GM12878 (cell line): ENCODE results near the gene AP5B1. TPM values are rescaled to one million over a fixed set of nuclear protein-coding genes. Genes with fewer than 3 reads are reported as not detected.

Experiments used
- ATAC-seq: fragments of 200-7000 bp; cut with Tn5 transposase; 3 replicates; pipeline ENCODE4 v1.9.1; 2020; ENCODE audit warnings: mild to moderate bottlenecking, moderate library complexity
- BruUV-seq: library from RNA; stranded (reverse); fragments of 400-500 nt; replicated peaks from 2 replicates; lab custom pipeline; 2021; lab: Mats Ljungman, UMichigan
- CTCF ChIA-PET: fragments of 300-600 bp; sonication (Branson Sonifier 250); formaldehyde crosslinking; extraction: SDS; loops from one replicate; lab custom pipeline; 2021; ENCODE audit warnings: inconsistent platforms; lab: Yijun Ruan, JAX
- POLR2A ChIA-PET: fragments of 350-600 bp; formaldehyde crosslinking; extraction: SDS; loops from one replicate; lab custom pipeline; 2021; ENCODE audit warnings: inconsistent platforms; lab: Charles Lee
- RAD21 ChIA-PET: fragments of 300-600 bp; sonication (Branson Sonifier 250); formaldehyde crosslinking; loops from one replicate; lab custom pipeline; 2023; ENCODE audit warnings: antibody characterized with exemption; ENCODE audit not compliant: unreplicated experiment; lab: Charles Lee
- SMC1A ChIA-PET: fragments of 300-600 bp; sonication (Branson Sonifier 250); formaldehyde crosslinking; loops from one replicate; lab custom pipeline; 2023; ENCODE audit not compliant: unreplicated experiment, uncharacterized antibody; lab: Charles Lee
- DNase-seq: peaks from one replicate; pipeline ENCODE4 v3.0.0-alpha.2; 2011; ENCODE audit warnings: low read depth, low spot score
- FAIRE-seq: peaks from 3 replicates; lab custom pipeline; 2011; peaks lifted over from hg19 to GRCh38; lab: Jason Lieb, UNC
- H2AFZ ChIP-seq: 2 replicates; pipeline ENCODE4 v1.6.0; 2011; ENCODE audit warnings: low read depth, low read length, control low read depth; ENCODE audit not compliant: control insufficient read depth
- H3K27ac ChIP-seq: 2 replicates; pipeline ENCODE4 v1.5.1; 2011; ENCODE audit warnings: control low read depth; ENCODE audit not compliant: control insufficient read depth, insufficient read depth
- H3K27me3 ChIP-seq, 2 experiments: replicated peaks in 1 of 2; 2 replicates each; pipeline versions ENCODE4 v1.6.0 to v1.6.1; 2011; ENCODE audit warnings: low read length in 1 of 2; ENCODE audit not compliant: control insufficient read depth in 2 of 2, insufficient read depth in 2 of 2
- H3K36me3 ChIP-seq, 2 experiments: 2 replicates each; pipeline ENCODE4 v1.5.1; 2011; ENCODE audit warnings: low read length in 1 of 2; ENCODE audit not compliant: control insufficient read depth in 2 of 2, insufficient read depth in 2 of 2
- H3K4me1 ChIP-seq: 2 replicates; pipeline ENCODE4 v1.6.1; 2011; ENCODE audit warnings: mild to moderate bottlenecking, low read length, moderate library complexity, mixed read lengths; ENCODE audit not compliant: control insufficient read depth, insufficient read depth
- H3K4me2 ChIP-seq: 2 replicates; pipeline ENCODE4 v1.6.0; 2011; ENCODE audit warnings: control low read depth; ENCODE audit not compliant: control insufficient read depth, insufficient read depth
- H3K4me3 ChIP-seq: fragments of 200-600 bp; sonication (generic); 2 replicates; pipeline ENCODE4 v1.5.1; 2016
- H3K79me2 ChIP-seq: 2 replicates; pipeline ENCODE4 v1.6.0; 2011; ENCODE audit warnings: low read length; ENCODE audit not compliant: control insufficient read depth, insufficient read depth
- H3K9ac ChIP-seq: 2 replicates; pipeline ENCODE4 v1.8.0; 2011; ENCODE audit warnings: low read length, control low read depth, mixed read lengths; ENCODE audit not compliant: control insufficient read depth, insufficient read depth
- H3K9me3 ChIP-seq: replicated peaks from 3 replicates; pipeline ENCODE4 v1.5.1; 2011; ENCODE audit warnings: mild to moderate bottlenecking, low read length; ENCODE audit not compliant: control insufficient read depth, insufficient read depth
- H4K20me1 ChIP-seq: 2 replicates; pipeline ENCODE4 v1.6.0; 2011; ENCODE audit not compliant: control insufficient read depth, insufficient read depth
- DPF2 ChIP-seq: fragments of 450-650 bp; IDR thresholded peaks from 2 replicates; pipeline ENCODE4 v1.6.1; 2017; ENCODE audit warnings: mild to moderate bottlenecking
- ESRRA ChIP-seq: IDR thresholded peaks from 2 replicates; pipeline ENCODE4 v1.6.1; 2012; ENCODE audit warnings: mild to moderate bottlenecking, low read length, improper control_type of control experiment
- EZH2 ChIP-seq: IDR thresholded peaks from 2 replicates; pipeline ENCODE4 v1.6.1; 2012; ENCODE audit warnings: low read depth, mild to moderate bottlenecking, control low read depth, inconsistent platforms, low read length, borderline replicate concordance; ENCODE audit not compliant: control insufficient read depth
- MYC ChIP-seq: IDR thresholded peaks from 2 replicates; pipeline ENCODE4 v1.6.1; 2011; ENCODE audit warnings: mild to moderate bottlenecking, low read length, moderate library complexity, inconsistent platforms; ENCODE audit not compliant: insufficient read depth, insufficient replicate concordance, insufficient read length, severe bottlenecking
- PAX5 ChIP-seq: IDR thresholded peaks from 2 replicates; pipeline ENCODE4 v1.6.1; 2011; ENCODE audit warnings: low read depth, low read length, borderline replicate concordance
- SIN3A ChIP-seq: IDR thresholded peaks from 2 replicates; pipeline ENCODE4 v1.6.1; 2012; ENCODE audit warnings: low read depth, low read length, improper control_type of control experiment
- SMAD5 ChIP-seq: IDR thresholded peaks from 2 replicates; pipeline ENCODE4 v1.6.1; 2016; ENCODE audit warnings: antibody characterized with exemption, low read depth
- SMARCA5 ChIP-seq: fragments of 450-650 bp; IDR thresholded peaks from 2 replicates; pipeline ENCODE4 v1.6.1; 2017; ENCODE audit warnings: mild to moderate bottlenecking
- SMC3 ChIP-seq: IDR thresholded peaks from 2 replicates; pipeline ENCODE4 v1.6.1; 2011; ENCODE audit warnings: low read length, improper control_type of control experiment, borderline replicate concordance
- SREBF1 ChIP-seq: IDR thresholded peaks from 2 replicates; pipeline ENCODE4 v1.6.1; 2012; ENCODE audit warnings: mild to moderate bottlenecking, low read length
- TAF1 ChIP-seq: IDR thresholded peaks from 2 replicates; pipeline ENCODE4 v1.6.1; 2011; ENCODE audit warnings: mild to moderate bottlenecking, low read depth, low read length, borderline replicate concordance
- ZNF24 ChIP-seq: fragments of 450-650 bp; IDR thresholded peaks from 2 replicates; pipeline ENCODE4 v1.6.1; 2017; ENCODE audit warnings: antibody characterized with exemption, mild to moderate bottlenecking
- WGBS: methylation state at CpG from one replicate; pipeline ENCODE4 v1.1.6; 2016; ENCODE audit warnings: low lambda C conversion rate; ENCODE audit not compliant: insufficient replicate concordance, insufficient coverage; ENCODE audit errors: missing lambda C conversion rate; 5-methylcytosine and 5-hydroxymethylcytosine counted together
- in situ Hi-C: fragments of 300-500 bp; cut with MboI; formaldehyde crosslinking; loops from 9 replicates; pipeline ENCODE4 v1.14.3; 2018; ENCODE audit warnings: mixed read lengths
- intact Hi-C: fragments of 100-400 bp; cut with micrococcal nuclease; formaldehyde crosslinking; loops from one replicate; pipeline ENCODE4 v1.14.2; 2022; ENCODE audit not compliant: unreplicated experiment
- polyA plus RNA-seq, 11 experiments: library from polyadenylated mRNA; depleted of rRNA in 4 of 11; unstranded in 6 of 11; stranded (reverse) in 5 of 11; fragments of >200 nt; fragmentation: Nextera tagmentation in 4 of 11; fragmentation: Illumina TruSeq in 1 of 11; extraction: Ambion mirVana in 4 of 11; extraction: Trizol in 1 of 11; gene quantifications; 1 replicate in 1 of 11; 2 replicates in 10 of 11; pipeline versions ENCODE4 v1.2.1 to v1.2.3, GENCODE V29; 2011 to 2016; ENCODE audit warnings: inconsistent platforms in 2 of 11, missing spikeins in 2 of 11, low read depth in 1 of 11
- total RNA-seq, 4 experiments: library from RNA; depleted of rRNA in 3 of 4; stranded (reverse); fragments of >200 nt in 3 of 4; fragmentation: Illumina TruSeq in 1 of 4; extraction: Trizol in 1 of 4; gene quantifications; 2 replicates each; pipeline versions ENCODE4 v1.2.1 to v1.2.3, GENCODE V29; 2013 to 2021
- TF ChIP-seq, protein P1 (sequence below): IDR thresholded peaks from 2 replicates; pipeline ENCODE4 v1.6.1; 2012; ENCODE audit warnings: low read length, inconsistent platforms
- TF ChIP-seq, protein P2 (sequence below): IDR thresholded peaks from 2 replicates; pipeline ENCODE4 v1.6.1; 2012; ENCODE audit warnings: mild to moderate bottlenecking, low read depth, low read length
- TF ChIP-seq, protein P3 (sequence below): IDR thresholded peaks from 2 replicates; pipeline ENCODE4 v1.6.1; 2011; ENCODE audit warnings: borderline replicate concordance, low read depth, mild to moderate bottlenecking, moderate library complexity, low read length; ENCODE audit not compliant: insufficient read depth, poor library complexity, severe bottlenecking

AP5B1 gene
- total and polyA plus RNA-seq, 10 of the 15 experiments (the other 5 are each of a cell fraction or from before 2014, with no cell fraction given): 0.47 to 13.1 (median 4.8) TPM

DNA sequence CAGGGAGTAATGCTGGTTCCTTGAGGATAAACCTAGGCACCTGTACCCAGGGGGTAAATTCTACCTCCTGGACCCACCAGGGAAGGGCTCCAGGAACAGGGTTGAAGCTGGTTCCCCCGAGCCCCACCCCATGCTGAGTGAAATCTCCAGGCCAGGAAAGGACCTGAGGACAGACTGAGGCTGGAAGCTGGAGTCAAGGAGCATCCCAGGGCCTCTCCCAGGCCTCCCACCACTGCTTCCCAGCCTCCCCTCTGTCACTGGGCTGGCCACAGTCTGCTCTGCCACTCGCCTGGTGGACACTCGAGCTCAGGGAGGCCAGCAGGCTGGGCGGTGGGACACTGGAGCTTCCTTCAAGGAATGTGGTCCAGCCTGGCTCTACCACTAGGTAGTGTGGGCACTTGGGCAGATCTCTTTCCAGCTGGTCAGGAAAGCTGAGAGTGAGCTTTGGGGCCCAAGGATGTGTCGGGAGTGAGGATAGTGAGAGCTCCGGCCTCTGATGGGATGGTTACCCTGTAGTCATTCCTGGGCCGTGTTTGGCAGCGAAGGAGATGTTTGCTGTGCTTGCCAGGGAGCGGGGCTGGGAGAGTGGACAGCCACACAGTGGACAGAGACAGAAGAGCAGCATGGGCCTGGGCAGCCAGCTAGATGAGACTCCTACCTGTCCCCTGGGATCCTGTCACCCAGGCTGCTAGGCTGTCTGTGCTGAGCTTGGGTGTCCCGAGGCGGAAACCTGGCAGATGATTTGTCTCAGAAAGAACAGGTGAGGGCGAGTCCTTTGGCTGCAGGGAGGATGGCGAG lies 9.5 kb upstream of the AP5B1 start:
- Histone ChIP-seq H3K9me3 (no peaks in the 10 kb centered on the region), H3K4me1 (peaks cover 34% of the 10 kb centered on the region), H3K4me3 (no peak overlapping the region), H3K27ac (no peak overlapping the region), H3K9ac (no peak overlapping the region), H3K4me2 (no peak overlapping the region), H3K36me3 (no peaks in the 10 kb centered on the region), H2AFZ (no peak overlapping the region), H3K79me2 (no peaks in the 10 kb centered on the region), H3K27me3 (peaks cover 11 to 12% of the 10 kb centered on the region in 2 experiments; a peak in 3 of 4 replicates), H4K20me1 (no peaks in the 10 kb centered on the region)
- ATAC-seq (no peak), DNase-seq (no peak), FAIRE-seq (no peak)
- BruUV-seq: no TSS peak
- POLR2A ChIA-PET: interaction anchor here (0.6 to 5.8 kb wide), 9 partner anchors 10 to 409 kb away, joined by 3 to 27 read pairs (median 4); no protein-coding TSS in a partner anchor
- RAD21 ChIA-PET: interaction anchor here (0.9 to 2.7 kb wide), 4 partner anchors 10 to 28 kb away, joined by 3 to 24 read pairs (median 6); partner anchors contain the start of gene AP5B1
- intact Hi-C loops (no loop called here), in situ Hi-C loops (no loop called here)
- WGBS: 67% methylated on average over 13 of the region's 13 CpGs
- SMC1A ChIA-PET: interaction anchor here (0.8 to 2.7 kb wide), 5 partner anchors 11 to 27 kb away, joined by 3 to 17 read pairs (median 4); no protein-coding TSS in a partner anchor
- CTCF ChIA-PET: interaction anchor here (0.6 to 5.9 kb wide), 6 partner anchors 10 to 94 kb away, joined by 3 to 62 read pairs (median 6); partner anchors contain the start of genes AP5B1 and MUS81
- TF ChIP-seq TAF1: no peak
- no peak for TF ChIP-seq PAX5
- TF ChIP-seq SREBF1: no peak
- TF ChIP-seq SMC3: no peak
- TF ChIP-seq ZNF24: no peak
- TF ChIP-seq DPF2: no peak
- TF ChIP-seq, protein P1, sequence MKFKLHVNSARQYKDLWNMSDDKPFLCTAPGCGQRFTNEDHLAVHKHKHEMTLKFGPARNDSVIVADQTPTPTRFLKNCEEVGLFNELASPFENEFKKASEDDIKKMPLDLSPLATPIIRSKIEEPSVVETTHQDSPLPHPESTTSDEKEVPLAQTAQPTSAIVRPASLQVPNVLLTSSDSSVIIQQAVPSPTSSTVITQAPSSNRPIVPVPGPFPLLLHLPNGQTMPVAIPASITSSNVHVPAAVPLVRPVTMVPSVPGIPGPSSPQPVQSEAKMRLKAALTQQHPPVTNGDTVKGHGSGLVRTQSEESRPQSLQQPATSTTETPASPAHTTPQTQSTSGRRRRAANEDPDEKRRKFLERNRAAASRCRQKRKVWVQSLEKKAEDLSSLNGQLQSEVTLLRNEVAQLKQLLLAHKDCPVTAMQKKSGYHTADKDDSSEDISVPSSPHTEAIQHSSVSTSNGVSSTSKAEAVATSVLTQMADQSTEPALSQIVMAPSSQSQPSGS: no peak
- TF ChIP-seq ESRRA: no peak
- TF ChIP-seq SMARCA5: no peak
- TF ChIP-seq SMAD5: no peak
- TF ChIP-seq MYC: no peak
- no peak for TF ChIP-seq EZH2
- TF ChIP-seq, protein P2, sequence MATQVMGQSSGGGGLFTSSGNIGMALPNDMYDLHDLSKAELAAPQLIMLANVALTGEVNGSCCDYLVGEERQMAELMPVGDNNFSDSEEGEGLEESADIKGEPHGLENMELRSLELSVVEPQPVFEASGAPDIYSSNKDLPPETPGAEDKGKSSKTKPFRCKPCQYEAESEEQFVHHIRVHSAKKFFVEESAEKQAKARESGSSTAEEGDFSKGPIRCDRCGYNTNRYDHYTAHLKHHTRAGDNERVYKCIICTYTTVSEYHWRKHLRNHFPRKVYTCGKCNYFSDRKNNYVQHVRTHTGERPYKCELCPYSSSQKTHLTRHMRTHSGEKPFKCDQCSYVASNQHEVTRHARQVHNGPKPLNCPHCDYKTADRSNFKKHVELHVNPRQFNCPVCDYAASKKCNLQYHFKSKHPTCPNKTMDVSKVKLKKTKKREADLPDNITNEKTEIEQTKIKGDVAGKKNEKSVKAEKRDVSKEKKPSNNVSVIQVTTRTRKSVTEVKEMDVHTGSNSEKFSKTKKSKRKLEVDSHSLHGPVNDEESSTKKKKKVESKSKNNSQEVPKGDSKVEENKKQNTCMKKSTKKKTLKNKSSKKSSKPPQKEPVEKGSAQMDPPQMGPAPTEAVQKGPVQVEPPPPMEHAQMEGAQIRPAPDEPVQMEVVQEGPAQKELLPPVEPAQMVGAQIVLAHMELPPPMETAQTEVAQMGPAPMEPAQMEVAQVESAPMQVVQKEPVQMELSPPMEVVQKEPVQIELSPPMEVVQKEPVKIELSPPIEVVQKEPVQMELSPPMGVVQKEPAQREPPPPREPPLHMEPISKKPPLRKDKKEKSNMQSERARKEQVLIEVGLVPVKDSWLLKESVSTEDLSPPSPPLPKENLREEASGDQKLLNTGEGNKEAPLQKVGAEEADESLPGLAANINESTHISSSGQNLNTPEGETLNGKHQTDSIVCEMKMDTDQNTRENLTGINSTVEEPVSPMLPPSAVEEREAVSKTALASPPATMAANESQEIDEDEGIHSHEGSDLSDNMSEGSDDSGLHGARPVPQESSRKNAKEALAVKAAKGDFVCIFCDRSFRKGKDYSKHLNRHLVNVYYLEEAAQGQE: no peak
- TF ChIP-seq SIN3A: no peak
- TF ChIP-seq, protein P3, sequence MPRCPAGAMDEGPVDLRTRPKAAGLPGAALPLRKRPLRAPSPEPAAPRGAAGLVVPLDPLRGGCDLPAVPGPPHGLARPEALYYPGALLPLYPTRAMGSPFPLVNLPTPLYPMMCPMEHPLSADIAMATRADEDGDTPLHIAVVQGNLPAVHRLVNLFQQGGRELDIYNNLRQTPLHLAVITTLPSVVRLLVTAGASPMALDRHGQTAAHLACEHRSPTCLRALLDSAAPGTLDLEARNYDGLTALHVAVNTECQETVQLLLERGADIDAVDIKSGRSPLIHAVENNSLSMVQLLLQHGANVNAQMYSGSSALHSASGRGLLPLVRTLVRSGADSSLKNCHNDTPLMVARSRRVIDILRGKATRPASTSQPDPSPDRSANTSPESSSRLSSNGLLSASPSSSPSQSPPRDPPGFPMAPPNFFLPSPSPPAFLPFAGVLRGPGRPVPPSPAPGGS: no peak
